Measurements from ENCODE around the gene TLX1.

- TF ChIP-seq CTCF (IDR thresholded peaks at IDR 0.05; ENCODE audit: insufficient read depth, low read length, poor library complexity, severe bottlenecking) (no peak), EZH2phosphoT487 (conservative IDR thresholded peaks at IDR 0.05; ENCODE audit: low read length) (no peak)
Measured at GRCh38 chr10:101112799-101113594, 18.1 kb upstream of the TLX1 start.

Data from SU-DHL-6 (cell line).